CD4-positive, alpha-beta T cell (primary cell): ENCODE measurements around the gene NOS3. TPM values are rescaled to one million over a fixed set of nuclear protein-coding genes. Genes with fewer than 3 reads are reported as not detected.

Experiments used
- ATAC-seq: fragments of 200-7000 bp; cut with Tn5 transposase; one replicate; pipeline ENCODE4 v1.10.0; 2022; ENCODE audit warnings: mild to moderate bottlenecking; ENCODE audit not compliant: poor library complexity
- CTCF ChIA-PET: fragments of 350-600 bp; sonication (Branson Sonifier 250); formaldehyde crosslinking; loops from one replicate; lab custom pipeline; 2021; ENCODE audit warnings: antibody characterized with exemption, inconsistent platforms; lab: Charles Lee
- POLR2A ChIA-PET: fragments of 350-600 bp; sonication (Branson Sonifier 250); formaldehyde crosslinking; loops from one replicate; lab custom pipeline; 2021; ENCODE audit warnings: antibody characterized with exemption, inconsistent platforms; lab: Charles Lee
- DNase-seq, 14 experiments: peaks; one replicate each; pipeline ENCODE4 v3.0.0-alpha.2; 2013 to 2020; ENCODE audit warnings: mixed read lengths in 2 of 14
- H3K27ac ChIP-seq, 2 donors: one replicate each; pipeline versions ENCODE4 v1.5.1 to v1.7.0; 2013; ENCODE audit warnings: low read length in 2 of 2, low read depth in 1 of 2, mild to moderate bottlenecking in 1 of 2
- H3K27me3 ChIP-seq, 2 experiments: 1 replicate in 1 of 2; 2 replicates in 1 of 2; pipeline versions ENCODE4 v1.6.1 to v1.7.0; 2013; ENCODE audit warnings: low read length in 2 of 2, control low read depth in 1 of 2, mild to moderate bottlenecking in 1 of 2, moderate library complexity in 1 of 2; ENCODE audit not compliant: insufficient read depth in 2 of 2, control insufficient read depth in 1 of 2
- H3K36me3 ChIP-seq: one replicate; pipeline ENCODE4 v1.6.1; 2013; ENCODE audit warnings: low read length, control low read depth; ENCODE audit not compliant: insufficient read depth
- H3K4me1 ChIP-seq: one replicate; pipeline ENCODE4 v1.6.1; 2013; ENCODE audit warnings: low read length, control low read depth; ENCODE audit not compliant: insufficient read depth
- H3K4me3 ChIP-seq: one replicate; pipeline ENCODE4 v1.5.1; 2013; ENCODE audit warnings: mild to moderate bottlenecking, low read length, moderate library complexity
- H3K9me3 ChIP-seq, 2 experiments: 1 replicate in 1 of 2; 2 replicates in 1 of 2; pipeline versions ENCODE4 v1.6.1 to v1.7.0; 2013; ENCODE audit warnings: low read length in 2 of 2, mild to moderate bottlenecking in 2 of 2, control low read depth in 1 of 2, moderate library complexity in 1 of 2; ENCODE audit not compliant: control insufficient read depth in 1 of 2, insufficient read depth in 1 of 2
- H3K27ac Mint-ChIP-seq: one replicate; pipeline ENCODE4 v1.8.0; 2020; ENCODE audit warnings: mixed read lengths
- H3K27me3 Mint-ChIP-seq: one replicate; pipeline ENCODE4 v1.8.0; 2021; ENCODE audit warnings: mixed read lengths
- H3K36me3 Mint-ChIP-seq: one replicate; pipeline ENCODE4 v1.8.0; 2021; ENCODE audit warnings: low read depth, mixed read lengths
- H3K4me1 Mint-ChIP-seq: one replicate; pipeline ENCODE4 v1.8.0; 2021; ENCODE audit warnings: low read depth, mixed read lengths
- H3K4me3 Mint-ChIP-seq: one replicate; pipeline ENCODE4 v1.8.0; 2020; ENCODE audit warnings: mild to moderate bottlenecking, mixed read lengths
- H3K9me3 Mint-ChIP-seq: one replicate; pipeline ENCODE4 v1.8.0; 2020; ENCODE audit warnings: mixed read lengths
- CTCF ChIP-seq: fragments of 200-600 bp; IDR thresholded peaks from one replicate; pipeline ENCODE4 v1.8.0; 2022; ENCODE audit warnings: antibody characterized with exemption, mild to moderate bottlenecking
- intact Hi-C, 2 experiments: fragments of 100-400 bp; cut with DNase I in 1 of 2; cut with micrococcal nuclease in 1 of 2; formaldehyde crosslinking; loops; one replicate each; pipeline versions ENCODE4 v1.15.1 to v1.9.0; 2023 to 2025; cut with DNase I, micrococcal nuclease
- total RNA-seq, 174 experiments: library from RNA in 2 of 174; stranded (reverse) in 2 of 174; gene quantifications; one replicate each; pipeline ENCODE4 v1.2.3 and lab custom pipeline; 2021 to 2026

The NOS3 gene
- total RNA-seq, 2 experiments from 2014 or later: 3.9 to 7.1 TPM

GRCh38 chr7:150949564-150949963, 41.3 kb upstream of the NOS3 start:
- Mint-ChIP-seq H3K36me3 (peaks cover 4% of the 10 kb centered on the region), H3K27me3 (peaks cover 12% of the 10 kb centered on the region), H3K4me3 (no peak overlapping the region), H3K27ac (no peak overlapping the region), H3K4me1 (no peaks in the 10 kb centered on the region), H3K9me3 (no peaks in the 10 kb centered on the region)
- ChIA-PET CTCF (interaction anchor here (0.6 kb wide), 1 partner anchor 46 kb away, joined by 3 read pairs; no protein-coding TSS in a partner anchor), POLR2A (no interaction called here)
- DNase-seq: peak in 1 of 14 experiments; percentile 5
- intact Hi-C loops: no loop called here
- Histone ChIP-seq H3K9me3 (no peaks in the 10 kb centered on the region), H3K4me3 (no peak overlapping the region), H3K27me3 (peaks cover 0 to 5% of the 10 kb centered on the region in 2 experiments), H3K36me3 (no peaks in the 10 kb centered on the region), H3K27ac (no peak overlapping the region), H3K4me1 (no peaks in the 10 kb centered on the region)
- ATAC-seq: no peak
- TF ChIP-seq CTCF: no peak

- intact Hi-C loops: no loop called here
- no peak for ATAC-seq
- H3K27me3 Mint-ChIP-seq: peaks cover 14% of the 10 kb centered on the region
- no peak overlapping the region for H3K27ac Mint-ChIP-seq
- peaks cover 4% of the 10 kb centered on the region for H3K36me3 Mint-ChIP-seq
- no peak overlapping the region for H3K4me3 Mint-ChIP-seq
- DNase-seq: peak in 3 of 14 experiments; percentile 3 to 21 (median 7)
- POLR2A ChIA-PET: no interaction called here
- CTCF ChIA-PET: no interaction called here
- H3K4me1 ChIP-seq: no peaks in the 10 kb centered on the region
- no peak overlapping the region for H3K27ac ChIP-seq
- peaks cover 3 to 9% of the 10 kb centered on the region in 2 experiments for H3K27me3 ChIP-seq
- H3K36me3 ChIP-seq: no peaks in the 10 kb centered on the region
- TF ChIP-seq CTCF: no peak
- H3K4me1 Mint-ChIP-seq: no peaks in the 10 kb centered on the region
- no peak overlapping the region for H3K4me3 ChIP-seq
- H3K9me3 Mint-ChIP-seq: no peaks in the 10 kb centered on the region
- H3K9me3 ChIP-seq: no peaks in the 10 kb centered on the region
Observed at GRCh38 chr7:150949971-150950491, 40.8 kb upstream of the NOS3 start.

- Mint-ChIP-seq H3K27ac (no peak overlapping the region), H3K4me3 (no peak overlapping the region), H3K36me3 (peaks cover 4% of the 10 kb centered on the region), H3K27me3 (peaks cover 14% of the 10 kb centered on the region), H3K4me1 (no peaks in the 10 kb centered on the region), H3K9me3 (no peaks in the 10 kb centered on the region)
- peak in 3 of 14 experiments; percentile 2 to 20 (median 9) for DNase-seq
- no peak for TF ChIP-seq CTCF
- intact Hi-C loops: no loop called here
- H3K4me3 ChIP-seq: no peak overlapping the region
- ATAC-seq: no peak
- ChIA-PET CTCF (no interaction called here), POLR2A (no interaction called here)
- H3K4me1 ChIP-seq: no peaks in the 10 kb centered on the region
- no peak overlapping the region for H3K27ac ChIP-seq
- H3K36me3 ChIP-seq: no peaks in the 10 kb centered on the region
- H3K9me3 ChIP-seq: no peaks in the 10 kb centered on the region
- H3K27me3 ChIP-seq: peaks cover 4 to 9% of the 10 kb centered on the region in 2 experiments
Observed at GRCh38 chr7:150950496-150951180, 40.2 kb upstream of the NOS3 start.
